T-helper 22 cell (primary cell): ENCODE data around the gene UBE2QL1.

Source experiments
- DNase-seq: peaks from one replicate; pipeline ENCODE4 v3.0.0-alpha.2; 2020; ENCODE audit warnings: low read depth

The UBE2QL1 gene, protein sequence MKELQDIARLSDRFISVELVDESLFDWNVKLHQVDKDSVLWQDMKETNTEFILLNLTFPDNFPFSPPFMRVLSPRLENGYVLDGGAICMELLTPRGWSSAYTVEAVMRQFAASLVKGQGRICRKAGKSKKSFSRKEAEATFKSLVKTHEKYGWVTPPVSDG

DNA sequence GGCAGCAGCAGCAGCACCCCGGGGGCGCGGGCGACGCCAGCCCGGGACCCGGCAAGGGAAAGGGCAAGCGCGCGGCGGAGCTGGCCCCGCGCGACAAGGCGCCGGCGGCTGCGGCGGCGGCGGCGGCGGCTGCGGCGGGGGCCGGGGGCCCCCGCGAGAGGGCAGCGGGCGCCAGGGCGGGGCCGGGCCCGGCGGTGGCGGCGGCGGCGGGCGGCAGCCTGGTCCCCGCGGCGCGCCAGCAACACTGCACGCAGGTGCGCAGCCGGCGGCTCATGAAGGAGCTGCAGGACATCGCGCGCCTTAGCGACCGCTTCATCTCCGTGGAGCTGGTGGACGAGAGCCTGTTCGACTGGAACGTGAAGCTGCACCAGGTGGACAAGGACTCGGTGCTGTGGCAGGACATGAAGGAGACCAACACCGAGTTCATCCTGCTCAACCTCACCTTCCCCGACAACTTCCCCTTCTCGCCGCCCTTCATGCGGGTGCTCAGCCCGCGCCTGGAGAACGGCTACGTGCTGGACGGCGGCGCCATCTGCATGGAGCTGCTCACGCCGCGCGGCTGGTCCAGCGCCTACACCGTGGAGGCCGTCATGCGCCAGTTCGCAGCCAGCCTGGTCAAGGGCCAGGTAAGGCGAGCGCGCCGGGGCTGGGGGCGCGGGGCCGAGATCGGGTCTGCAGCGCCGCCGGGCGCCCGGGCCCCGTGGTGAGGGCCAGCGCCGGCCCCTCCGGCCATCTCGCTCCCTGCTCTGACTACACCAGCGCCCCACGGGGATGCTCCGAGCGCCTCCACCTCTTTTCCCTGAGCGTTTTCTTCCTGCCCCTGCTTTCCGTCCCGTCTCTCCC lies at the start of gene UBE2QL1:
TSS of gene UBE2QL1 (plus strand) at position 238 of the 843 bp plus-strand sequence. CDS start at position 273, 35 bp downstream.
- no peak for DNase-seq

DNA sequence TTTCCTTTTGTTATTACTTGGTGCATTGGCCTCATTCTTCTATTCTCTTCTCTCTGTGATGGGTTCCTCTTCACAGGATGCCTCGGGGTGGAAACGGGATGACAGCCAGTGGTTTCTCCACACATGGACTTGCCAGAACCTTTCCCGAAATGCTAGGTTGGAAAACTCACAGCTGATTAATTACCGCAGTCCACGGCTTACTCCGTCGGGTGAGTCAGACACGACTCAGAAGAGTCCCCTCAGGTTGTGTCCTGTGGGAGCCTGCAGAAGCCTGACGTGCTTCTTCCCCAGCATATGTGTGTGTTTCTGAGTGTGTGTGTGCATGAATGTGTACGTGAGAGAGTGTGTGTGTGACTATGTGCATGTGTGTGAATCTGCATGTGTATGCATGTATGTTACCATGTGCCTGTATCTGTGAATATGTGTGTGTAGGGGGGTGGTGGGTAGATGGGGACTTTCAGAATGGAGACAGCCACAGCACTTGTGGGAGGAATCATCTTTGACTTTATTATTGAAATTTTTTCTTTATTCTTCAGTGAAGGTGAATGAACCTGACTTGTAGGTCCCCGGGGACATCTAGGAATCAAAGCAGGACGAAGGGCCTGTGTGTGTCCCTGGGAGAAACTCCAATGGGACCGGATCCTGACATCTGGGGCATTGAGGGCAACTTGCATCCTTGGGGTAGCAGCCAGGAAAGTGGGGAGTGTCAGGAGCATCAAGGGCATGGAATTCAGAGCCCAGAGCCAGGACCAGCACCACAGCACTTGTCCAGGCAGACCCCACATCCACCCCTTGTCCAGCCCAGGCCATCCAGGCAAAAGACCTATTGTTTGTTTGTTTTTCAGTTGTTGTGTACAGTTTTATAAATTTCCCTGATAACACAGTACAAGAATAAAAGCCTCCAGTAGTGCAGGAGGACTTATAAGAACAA lies 48.4 kb upstream of the UBE2QL1 start:
- no peak for DNase-seq

DNA sequence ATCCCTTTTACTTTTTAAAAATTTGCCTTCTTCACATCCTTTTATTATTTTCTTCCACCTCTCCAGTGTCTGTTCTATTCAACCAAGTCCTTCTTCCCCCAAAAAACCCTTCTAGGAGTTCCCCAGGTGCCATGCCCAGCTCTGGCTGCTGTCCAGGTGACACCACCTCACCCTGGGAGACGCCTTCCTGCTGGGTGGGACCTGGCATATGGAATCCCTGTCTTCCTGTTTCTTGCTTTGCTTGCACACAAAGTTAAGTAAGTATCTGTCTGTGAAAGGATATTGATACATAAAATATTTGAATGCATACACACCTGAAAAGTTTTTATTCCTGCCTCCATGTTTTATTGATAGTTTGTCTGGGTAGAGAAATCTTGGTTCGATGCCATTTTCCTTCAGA lies 47.2 kb upstream of the UBE2QL1 start:
- DNase-seq = no peak

DNA sequence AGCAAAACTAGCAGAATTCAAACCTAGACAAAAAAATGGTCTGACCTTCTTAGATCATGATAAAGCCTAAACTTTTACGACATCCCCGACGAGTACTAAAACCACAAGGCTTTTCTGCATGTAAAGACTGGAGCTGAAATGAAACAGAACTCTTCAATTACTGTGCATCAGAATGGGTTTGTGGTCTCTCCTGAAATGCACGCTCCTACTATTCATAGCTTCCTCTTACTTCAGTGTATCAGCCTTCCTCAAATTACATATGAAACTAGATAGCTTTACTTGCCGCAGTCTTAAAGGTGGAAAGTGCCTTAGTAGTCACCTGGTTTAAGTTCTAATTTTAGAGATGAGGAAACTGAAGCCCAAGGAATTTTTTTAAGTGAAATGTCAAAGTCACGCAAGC lies 45.7 kb upstream of the UBE2QL1 start:
- DNase-seq = no peak

DNA sequence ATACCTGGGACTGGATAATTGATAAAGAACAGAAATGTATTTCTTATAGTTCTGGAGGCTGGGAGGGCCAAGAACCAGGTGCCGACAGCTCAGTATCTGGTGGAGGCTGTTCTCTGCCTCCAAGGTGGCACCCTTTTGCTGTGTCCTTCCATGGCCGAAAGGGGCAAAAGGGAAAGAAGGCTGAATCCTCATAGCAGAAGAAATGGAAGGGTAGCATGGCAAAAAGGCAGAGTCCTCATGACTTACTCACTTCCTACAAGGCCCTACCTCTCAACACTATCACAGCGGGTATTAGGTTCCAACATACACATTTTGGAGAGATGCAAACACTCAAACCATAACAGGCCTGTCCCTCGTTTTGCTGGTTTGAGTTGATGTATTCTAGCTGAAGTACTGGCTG lies 45.2 kb upstream of the UBE2QL1 start:
- DNase-seq = no peak

DNA sequence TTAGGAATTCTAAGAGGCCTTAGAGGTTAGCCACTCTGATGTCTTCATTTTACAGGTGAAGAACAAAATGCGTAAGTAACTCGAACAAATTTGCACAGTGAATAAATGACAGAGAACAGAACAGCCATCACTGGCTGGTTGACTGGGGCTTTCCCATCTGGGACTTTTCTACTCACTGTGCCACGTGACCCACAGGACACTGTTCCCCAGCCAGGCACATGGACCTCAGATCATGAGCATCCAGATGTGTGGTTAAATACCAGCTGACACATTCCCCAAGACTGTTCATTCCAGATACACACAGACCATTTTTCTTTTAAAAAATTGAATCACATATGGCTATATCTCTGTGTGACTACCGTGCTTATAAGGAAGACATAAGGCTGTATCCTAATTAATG lies 44.5 kb upstream of the UBE2QL1 start:
- DNase-seq = no peak

DNA sequence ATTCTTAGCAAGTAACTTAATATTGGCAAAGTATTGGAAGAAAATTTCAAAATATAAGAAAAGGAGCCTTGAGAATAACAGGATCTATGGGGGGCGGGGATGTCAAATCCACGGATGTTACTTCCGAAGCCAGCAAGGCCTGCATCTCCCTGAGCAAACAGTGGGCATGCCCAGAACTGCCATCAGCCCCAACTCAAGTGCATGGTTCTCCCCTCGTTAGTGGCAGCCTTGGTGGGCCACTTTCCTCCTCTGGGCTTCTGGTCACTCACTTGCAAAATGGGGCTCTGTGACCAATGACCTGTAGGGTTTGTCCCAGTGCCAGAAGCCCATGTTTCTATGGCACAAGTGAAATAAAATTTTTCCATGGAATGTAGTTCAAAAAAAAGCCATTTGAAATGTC lies 43.1 kb upstream of the UBE2QL1 start:
- no peak for DNase-seq

DNA sequence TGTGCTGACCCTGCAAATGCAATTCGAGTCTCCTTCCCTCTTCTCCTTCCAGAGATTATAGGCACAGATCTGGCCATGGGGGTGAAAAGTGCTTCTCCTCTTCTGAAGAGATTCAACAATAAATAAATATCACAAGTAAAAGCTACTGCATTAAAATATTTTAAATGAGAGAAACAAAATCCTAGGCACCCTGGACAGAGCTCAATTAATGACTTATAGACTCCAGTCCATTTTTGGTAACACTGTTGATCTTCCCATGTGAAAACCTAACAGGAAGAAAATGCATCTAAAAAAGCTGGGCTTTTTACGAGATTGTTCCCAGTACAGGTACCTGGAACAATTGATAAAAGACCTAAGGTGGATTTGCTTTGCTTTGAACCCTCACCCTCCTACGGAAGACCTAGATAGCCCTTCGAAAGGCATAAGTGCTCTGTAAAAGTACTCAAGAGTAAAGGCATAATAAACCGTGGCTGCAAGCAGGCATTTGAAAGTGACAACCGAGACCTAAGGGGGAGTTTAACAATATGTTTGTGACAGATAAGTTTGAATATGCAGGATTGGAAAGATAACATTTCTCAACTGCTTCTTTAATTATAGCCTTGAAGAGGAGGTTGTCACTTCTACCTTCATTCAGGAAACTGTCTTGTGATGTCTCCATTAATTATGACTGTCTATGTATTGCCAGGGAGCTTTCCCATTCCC lies 41.0 kb upstream of the UBE2QL1 start:
- DNase-seq = no peak

DNA sequence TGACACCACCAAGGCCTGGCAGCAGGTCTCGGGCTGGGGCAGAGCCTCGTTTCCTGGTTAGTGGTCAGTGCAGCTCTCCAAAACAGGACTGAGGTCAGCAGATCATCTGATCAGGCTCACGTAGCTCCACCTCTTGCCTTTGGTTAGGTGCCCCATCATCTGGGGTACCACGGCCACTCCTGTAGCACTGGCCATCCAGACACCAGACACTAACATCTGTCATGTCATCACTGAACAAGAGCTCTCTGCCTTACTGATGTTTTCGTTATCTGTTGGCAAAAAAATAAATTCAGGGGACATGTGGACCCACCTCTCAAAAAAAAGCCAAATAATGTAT lies 40.4 kb upstream of the UBE2QL1 start:
- no peak for DNase-seq

DNA sequence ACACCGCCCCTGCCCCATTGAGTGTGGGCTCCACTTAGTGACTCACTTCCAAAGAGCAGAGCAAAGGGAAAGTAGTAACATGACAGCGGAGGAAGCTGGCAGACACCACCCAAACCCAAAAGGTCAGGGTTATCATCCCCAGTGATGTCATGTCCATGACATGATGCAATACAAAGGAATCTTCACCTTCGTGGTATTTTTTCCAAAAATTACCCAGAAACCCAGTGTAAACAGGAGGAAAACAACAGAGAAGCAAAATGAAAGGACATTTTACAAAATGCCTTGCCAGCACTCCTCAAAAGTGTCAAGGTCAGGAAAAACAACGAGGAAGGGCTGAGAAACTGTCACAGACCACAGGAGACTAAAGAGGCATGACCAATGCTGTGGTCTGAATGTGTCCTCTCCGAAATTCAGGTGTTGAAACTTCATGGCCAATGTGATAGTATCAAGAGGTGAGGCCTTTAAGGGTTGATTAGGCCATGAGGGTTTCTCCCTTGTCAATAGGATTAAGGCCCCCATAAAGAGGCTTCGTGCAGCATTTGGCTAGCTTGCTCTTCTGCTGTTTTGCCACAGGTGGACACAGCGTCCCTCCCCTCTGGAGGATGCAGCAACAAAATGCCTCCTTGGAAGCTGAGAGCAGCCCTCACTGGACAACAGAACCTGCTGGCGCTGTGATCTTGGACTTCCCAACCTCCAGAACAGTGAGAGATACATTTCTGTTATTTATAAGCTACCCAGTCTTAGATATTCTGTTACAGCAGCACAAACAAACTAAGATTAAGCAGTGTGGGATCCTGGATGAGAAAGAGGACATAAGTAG lies 39.8 kb upstream of the UBE2QL1 start:
- DNase-seq = no peak

DNA sequence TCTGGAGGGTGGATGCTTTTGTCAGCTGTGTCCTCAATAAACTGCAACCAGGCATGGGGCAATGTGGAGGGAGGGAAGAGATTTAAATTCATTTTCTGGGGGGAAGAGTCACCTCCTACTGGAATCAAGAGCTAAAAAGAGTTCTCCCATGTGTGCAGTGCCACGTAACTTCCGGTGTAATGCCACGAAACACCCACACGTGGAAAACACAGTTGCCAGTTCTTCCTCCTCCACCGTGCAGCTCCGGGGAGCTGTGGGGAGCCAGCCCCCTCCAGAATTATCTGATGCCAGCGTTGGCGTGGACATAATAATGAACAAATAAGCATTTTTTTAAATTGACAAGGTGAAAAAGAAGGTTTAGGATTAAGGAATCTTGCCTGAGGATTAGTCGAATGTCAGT lies 38.2 kb upstream of the UBE2QL1 start:
- no peak for DNase-seq

DNA sequence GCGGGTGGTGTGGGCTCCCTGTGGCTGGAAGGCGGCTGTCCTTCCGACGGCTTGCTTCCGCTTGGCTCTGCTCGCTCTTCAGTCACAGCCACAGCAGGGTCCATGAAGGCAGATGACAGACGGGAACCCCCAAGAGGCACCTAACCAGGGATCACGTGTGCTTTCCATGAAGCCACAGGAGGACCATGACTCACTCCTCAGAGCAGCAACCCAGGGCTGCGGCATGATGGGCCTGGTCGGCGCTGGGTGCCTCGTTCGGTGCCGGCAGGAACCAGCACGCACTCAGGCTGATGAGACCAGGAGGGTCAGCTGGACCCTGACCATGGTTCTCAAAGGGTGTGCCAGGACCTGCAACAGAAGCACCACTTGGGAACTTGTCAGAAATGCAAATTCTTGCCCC lies 37.5 kb upstream of the UBE2QL1 start:
- DNase-seq = no peak

DNA sequence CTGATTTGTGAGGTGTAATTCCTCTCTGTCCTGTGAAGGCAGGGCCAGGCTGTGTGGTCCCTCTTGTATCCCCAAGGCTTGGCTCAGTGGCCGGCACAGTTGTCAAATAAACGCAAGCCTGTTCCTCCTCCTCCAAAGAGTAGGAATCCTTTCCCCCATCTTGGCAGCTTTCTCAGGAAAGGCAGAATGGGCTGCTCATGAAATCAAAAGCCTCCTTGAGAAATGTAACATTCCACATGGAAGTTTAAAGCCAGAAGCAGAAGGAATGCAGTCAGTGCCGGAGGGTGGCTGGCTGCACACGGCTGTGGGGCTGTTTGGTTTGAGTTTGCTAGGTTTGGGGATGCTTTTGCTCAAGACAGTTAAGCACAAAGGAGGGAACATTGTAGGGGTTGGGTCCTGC lies 35.8 kb upstream of the UBE2QL1 start:
- no peak for DNase-seq

DNA sequence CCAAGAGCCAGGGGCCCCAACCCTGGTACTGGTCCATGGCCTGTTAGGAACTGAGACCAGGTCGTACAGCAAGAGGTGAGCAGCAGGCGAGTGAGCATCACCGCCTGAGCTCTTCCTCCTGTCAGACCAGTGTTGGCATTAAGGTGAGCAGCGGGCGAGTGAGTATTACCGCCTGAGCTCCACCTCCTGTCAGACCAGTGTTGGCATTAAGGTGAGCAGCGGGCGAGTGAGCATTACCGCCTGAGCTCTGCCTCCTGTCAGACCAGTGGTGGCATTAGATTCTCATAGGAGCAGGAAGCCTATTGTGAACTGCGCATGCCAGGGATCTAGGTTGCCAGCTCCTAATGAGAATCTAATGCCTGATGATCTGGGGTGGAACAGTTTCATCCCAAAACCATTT lies 31.0 kb upstream of the UBE2QL1 start:
- DNase-seq = no peak

DNA sequence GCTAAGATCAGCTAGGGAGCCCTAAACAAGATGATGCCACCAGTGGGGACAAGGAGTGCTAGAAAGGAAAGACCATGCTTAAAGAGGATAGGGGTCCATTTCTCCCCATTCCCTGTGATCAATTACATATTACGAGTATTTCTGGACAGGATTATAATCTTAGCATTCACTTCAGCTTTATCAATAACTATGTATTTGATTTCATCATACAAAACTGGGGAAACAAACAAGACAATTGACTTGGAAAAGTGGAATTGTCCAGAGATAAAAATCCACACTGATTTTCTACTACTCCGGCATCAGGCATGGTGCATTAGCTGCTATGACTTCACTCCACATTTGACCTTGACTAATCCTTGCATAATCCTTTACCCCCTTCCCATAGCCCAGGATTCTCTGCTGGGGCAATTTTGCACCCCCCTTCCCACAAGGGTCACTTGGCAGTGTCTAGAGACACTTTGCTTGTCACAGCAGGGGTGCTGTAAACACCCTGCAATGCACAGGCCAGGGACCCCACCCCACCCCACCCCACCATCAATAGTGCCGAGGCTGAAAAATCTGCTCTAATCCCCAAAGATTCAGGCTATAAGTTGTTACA lies 29.9 kb upstream of the UBE2QL1 start:
- no peak for DNase-seq

DNA sequence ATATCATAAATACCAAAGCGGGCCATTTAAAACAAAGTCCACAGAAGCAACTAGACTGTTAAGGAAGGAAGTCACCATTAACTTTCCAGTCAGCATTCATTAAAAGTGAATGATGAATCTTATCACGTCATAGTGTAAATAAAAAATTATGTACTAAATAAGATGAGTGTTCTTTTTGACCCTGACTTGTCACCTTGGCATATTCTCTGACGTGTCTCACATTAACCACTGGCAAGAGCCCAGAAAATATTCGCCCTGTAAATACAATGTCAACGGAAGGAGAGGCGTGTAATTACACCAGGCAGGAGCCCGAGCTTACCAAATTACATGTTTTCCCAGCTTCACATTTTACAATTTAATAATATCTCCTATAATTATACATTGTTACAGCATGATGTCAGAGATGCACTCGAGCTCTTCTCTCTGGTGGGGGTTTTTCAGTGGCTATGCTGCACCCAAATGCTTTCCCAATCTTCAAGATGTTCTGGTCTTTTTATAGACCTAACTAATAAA lies 29.3 kb upstream of the UBE2QL1 start:
- DNase-seq = no peak

DNA sequence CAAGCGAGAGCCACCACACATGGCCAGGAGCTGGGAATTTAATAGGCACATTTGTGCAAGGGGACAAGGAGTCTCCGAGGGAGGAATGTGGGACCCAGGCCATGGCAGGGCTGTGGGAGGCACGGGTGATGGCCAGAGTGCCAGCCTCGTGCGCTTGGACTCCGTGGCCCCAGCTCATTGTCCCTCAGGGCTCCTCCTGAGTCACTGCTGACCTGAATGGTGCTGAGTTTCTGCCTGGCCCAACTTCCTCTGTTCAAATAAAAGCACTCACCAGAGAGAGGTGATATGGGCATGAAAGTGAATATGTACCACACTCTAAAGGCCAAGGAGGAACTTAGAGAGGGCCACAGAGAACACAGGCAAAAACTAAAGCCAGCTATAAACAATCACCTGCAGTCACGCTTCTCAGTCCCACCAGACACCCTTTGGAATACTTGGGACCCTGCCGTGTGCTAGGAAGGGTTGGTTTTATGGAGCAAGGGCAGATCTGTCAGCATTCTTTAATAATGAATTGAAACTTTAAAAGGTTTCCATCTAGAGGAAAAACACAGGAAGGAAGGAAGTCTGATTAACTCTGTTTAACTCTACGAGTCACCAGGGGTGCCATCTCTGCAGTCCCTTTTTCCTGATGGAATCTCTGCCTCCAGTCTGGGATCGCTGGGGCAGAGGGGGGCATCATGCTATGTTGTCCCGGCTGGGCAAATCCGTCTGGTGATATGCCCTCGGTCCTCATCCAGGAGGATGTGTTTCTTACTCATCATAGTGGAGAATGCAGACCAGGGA lies 25.1 kb upstream of the UBE2QL1 start:
- no peak for DNase-seq

DNA sequence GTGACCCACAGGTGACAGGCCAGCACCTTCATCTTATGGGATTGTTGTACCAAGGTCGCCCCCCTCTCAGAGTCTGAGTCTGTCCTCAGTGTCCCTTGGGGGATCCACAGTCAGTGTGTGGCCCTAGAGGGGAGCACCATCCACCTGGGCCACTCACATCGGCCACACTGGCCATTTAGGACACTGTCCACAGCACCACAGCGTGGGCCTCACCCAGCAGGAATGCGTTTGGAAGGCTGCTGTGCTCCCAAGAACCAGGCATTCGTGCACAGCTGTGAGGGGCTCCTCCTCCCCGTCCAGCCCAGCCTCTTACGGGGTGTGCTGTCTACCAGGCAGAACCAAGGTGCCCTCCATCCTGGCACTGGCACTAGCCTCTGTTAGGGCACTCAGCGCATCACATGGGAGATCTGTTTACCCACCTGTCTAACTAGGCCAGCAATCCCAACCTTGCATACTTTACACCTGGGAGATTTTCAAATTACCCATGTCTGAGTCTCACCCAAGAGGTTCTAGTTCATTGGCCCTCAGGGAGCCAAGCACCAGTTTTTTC lies 24.5 kb upstream of the UBE2QL1 start:
- no peak for DNase-seq

DNA sequence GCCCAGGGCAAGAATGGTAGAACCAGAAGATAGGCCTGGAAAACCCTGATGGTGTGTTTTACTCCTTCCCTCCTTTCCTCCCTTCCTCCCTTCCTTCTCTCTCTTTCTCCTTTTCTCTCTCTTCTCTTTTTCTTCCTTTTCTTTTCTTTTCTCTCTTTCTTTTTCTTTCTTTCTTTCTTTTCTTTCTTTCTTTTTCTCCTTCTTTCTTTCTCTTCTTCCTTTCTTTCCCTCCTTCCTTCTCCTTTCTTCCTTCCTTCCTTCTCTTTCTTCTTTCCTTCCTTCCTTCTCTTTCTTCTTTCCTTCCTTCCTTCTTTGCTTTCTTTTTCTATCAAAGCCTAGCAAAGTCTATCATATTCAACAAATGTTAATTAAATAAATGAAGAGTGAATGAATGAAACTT lies 24.0 kb upstream of the UBE2QL1 start:
- no peak for DNase-seq

DNA sequence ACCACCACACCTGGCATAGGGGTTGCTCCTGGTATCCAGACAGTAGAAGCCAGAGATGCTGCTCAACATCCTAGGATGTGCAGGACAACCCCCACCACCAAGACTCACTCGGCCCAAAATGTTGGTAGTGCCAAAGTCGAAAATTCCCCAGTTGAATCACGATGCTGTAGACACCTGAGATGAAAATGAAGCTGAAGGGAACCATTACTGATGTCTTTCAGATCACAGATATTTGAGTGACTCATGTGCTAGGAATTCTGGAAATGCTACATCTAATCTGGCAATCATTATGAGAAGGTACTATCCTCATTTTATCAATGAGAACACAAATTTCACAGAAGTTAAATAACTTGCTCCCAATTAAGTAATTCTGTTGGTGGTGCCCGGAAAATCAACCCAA lies 21.0 kb upstream of the UBE2QL1 start:
- DNase-seq = no peak
